DMS53 (cell line): ENCODE data around the gene COMMD10.
A peak's percentile ranks its signal among the peaks of the same experiment; 100 is the strongest.
"Not testable (repeated sequence)": the region's sequence is repeated elsewhere in the genome, so short reads cannot be mapped to it uniquely, and the experiment has no call there.

Experiments used
- DNase-seq: peaks from one replicate; lab custom pipeline; 2025; lab: John Stamatoyannopoulos, UW

Gene COMMD10

DNA sequence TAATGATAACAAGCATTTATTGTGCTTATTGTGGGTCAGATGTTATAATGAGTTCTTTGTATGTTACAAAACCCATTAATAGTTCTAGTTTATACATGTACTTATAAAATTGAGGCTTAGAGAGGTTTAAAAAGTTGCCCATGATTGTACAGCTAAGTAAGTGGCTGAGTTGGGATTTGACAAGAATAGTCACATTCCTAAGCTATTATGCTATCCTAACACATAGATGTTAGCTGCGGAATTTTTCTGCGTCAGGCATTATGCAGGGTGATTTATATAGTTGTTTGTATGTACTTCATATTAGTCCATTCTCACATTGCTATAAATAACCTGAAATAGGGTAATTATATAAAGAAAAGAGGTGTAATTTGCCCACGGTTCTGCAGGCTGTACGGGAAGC is 12.5 kb downstream of the COMMD10 start:
- no peak for DNase-seq

- DNase-seq = no peak
Observed at GRCh38 chr5:116098998-116099397, 14.2 kb downstream of the COMMD10 start.

DNA sequence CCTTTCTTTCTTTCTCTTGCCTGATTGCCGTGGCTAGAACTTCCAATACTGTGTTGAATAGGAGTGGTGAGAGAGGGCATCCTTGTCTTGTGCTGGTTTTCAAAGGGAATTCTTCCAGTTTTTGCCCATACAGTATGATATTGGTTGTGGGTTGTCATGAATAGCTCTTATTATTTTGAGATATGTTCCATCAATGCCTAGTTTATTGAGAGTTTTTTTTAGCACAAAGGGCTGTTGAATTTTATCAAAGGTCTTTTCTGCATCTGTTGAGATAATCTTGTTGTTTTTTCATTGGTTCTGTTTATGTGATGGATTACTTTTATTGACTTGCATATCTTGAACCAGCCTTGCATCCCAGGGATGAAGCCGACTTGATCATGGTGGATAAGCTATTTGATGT is 20.1 kb downstream of the COMMD10 start:
- not testable (repeated sequence) for DNase-seq

DNA sequence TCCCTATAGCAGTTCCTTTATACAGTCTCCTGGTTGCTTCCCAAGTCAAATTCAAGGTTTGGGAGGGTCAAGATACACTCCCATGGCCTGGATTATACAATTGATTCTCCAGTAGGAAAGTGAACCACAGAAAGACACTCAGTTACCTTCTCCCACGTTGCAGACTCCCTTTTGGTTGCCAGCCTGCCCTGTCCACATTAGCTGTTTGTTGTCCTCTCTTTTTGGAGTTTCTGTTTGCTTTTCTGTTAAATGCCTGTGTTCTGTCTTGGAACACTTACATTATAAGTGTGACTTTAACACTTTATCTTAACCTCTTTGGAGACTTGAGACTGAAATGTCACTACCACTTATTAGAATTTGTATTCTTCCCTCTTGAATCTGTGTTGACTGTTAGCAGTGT is 30.3 kb downstream of the COMMD10 start:
- DNase-seq = no peak

DNA sequence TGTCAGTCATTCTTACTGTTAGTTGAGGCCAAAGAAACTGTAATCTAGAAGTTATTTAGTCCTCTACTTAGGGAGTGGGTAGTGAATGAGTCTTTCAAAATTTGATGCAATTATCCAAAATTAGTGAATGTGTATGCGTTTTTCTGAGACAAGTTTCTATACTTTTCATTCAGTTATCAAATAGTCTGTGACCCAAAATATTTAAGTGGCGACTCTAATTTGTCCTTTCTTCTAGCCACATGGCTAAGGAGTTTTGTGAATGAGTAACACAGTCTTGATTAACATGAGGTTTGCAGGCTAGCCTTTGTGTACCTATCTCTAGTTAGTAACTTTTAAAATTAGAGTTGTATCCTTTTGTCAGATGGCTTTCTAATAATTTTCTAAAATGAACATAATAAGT is 45.6 kb downstream of the COMMD10 start:
- DNase-seq = no peak

DNA sequence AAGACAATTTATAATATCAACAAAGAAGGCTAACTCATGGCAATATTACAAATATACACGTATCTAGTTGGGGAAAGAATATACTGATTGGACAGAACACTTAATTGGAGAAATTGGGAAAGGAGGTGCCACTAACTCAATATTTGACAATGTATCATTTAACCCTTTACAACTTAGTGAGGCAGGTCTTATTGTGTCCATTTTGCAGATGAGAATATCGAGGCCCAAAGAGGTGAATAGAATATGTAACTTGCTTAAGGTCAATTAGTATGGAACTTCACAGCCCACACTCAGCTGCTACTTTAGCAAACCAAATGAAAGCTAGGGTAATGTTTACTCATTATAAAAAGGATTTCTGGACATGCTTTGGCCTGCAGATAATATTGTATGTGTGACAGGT is 46.2 kb downstream of the COMMD10 start:
- no peak for DNase-seq

- DNase-seq = no peak
Observed at GRCh38 chr5:116133281-116133680, 48.5 kb downstream of the COMMD10 start.

DNA sequence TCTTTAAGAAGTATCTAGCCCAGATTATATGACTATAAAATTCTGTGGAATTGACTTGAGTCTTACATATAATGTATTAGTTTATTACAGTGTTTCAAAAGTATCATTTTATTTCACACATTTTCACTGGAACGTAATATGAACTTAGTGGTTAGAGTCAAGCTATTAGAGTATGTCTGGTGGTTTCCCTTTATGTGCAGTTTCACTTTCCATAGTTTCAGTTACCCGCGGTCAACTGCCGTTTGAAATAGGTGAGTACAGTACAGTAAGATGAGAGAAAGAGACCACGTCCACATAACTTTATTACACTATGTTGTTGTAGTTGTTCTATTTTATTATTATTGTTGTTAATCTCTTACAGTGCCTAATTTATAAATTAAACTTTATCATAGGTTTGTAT is 50.5 kb downstream of the COMMD10 start:
- no peak for DNase-seq

DNA sequence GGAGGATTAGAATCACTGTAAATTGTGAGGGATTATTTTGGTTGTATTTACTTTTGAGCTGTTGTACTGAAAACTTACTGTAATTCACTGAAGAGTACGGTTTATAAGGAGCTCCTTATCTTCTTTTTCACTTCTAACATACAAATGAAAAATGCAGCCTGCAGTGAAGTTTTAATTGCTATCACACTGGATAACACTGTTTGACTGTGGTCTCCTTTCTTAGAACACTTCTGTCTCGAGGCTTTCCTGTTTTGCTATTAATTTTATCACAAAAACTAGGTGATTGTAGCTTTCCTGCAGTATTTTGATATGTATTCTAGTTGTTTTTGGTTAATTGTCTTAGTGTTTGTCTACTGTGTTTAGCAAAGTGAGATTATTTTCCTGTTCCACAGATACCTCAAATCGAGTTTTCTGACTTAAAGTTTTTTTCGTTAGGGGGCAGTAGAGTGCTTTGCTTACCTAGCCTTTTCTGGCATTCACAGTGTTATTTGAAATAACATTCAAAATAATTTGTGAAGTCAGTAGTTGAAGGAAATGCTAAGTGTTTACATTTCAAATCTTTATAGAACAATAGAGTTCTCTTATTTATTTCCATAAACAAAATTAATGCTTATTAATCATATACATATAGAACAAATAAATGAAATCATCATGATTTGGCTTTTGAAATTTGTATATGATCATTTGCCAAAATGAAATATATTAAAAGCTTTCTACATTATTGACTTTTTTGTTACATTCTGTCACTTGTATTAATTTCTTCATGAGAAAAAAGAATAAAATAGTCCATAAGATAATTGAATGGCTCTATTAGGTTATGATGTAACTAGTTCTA is 52.9 kb downstream of the COMMD10 start:
- DNase-seq = peak; percentile 80

- DNase-seq = no peak
Observed at GRCh38 chr5:116142495-116142894, 57.7 kb downstream of the COMMD10 start.

- DNase-seq = no peak
Observed at GRCh38 chr5:116144103-116144502, 59.3 kb downstream of the COMMD10 start.

- DNase-seq = no peak
Observed at GRCh38 chr5:116144991-116145390, 60.2 kb downstream of the COMMD10 start.

GRCh38 chr5:116145416-116145815 is 60.6 kb downstream of the COMMD10 start:
- no peak for DNase-seq

DNA sequence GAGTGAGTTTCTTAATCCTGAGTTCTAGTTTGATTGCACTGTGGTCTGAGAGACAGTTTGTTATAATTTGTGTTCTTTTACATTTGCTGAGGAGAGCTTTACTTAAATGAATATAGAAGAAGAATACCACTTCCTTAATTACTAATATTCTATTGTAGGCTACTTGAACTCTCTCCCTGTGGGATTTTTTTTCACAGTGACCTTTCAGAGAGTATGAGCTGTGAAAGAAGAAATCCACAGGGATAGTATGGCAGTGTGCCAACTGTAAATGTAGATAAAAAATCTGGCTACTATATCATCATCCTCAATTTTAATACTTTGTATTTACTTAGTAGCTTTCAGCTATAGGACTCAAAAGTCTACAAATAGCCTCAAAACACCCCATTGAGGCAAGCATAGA is 67.3 kb downstream of the COMMD10 start:
- no peak for DNase-seq

DNA sequence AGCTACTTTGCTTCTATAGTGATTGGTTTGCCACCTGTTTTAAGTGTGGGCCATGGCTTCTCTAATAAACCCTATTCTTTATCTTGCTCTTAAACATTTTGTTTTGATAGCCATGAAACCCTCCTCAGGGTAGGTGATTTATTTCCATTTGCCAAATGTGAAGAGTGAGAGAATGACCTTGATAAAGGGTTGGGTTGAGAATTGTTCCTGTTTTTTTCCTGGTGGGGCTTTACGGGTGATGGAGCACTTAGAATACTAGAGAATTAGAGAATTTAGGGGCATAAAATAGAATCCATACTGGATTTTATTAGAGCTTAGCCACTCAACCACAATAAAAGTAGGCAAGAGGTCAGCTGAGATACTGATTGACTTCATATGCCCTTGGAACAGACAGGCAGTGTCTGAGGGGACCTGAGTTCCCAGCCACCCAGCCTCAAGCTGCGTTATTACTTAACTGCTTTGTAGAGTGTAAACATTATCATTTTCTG is 68.9 kb downstream of the COMMD10 start:
- DNase-seq = no peak

- peak; percentile 17 for DNase-seq
Observed at GRCh38 chr5:116154252-116154651, 69.4 kb downstream of the COMMD10 start.

DNA sequence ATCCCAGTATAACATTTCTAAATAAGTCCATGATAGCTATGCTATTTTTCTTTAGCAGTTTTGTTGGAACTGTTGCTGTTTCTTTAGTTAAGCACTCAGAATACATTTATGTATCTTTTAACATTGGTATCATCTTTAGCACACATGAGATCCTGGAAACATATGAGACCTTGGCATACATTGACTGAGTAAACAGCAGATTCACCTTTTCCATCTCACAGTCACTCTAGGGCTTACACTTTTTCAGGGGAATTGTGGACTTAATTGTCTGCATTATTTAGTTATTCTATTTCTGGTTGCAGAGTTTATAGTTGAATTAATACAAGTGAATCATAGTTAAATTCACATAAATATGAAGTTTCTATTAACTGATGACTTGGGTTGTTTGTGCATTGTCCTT is 70.1 kb downstream of the COMMD10 start:
- DNase-seq = no peak

DNA sequence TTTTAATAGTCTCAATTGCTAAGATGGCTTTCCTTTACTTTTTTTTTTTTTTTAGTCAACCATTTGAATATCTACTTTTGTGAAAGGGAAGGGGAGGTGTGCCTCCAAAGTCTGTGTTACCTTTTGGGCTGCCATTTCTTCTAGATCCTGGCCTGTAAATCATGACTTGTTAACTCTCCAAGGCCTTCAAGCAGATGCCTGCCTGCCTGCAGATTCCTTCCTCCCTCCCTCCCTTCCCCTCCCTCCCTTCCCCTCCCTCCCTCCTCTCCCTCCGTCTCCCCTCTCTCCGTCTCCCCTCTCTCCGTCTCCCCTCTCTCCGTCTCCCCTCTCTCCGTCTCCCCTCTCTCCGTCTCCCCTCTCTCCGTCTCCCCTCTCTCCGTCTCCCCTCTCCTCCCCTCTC is 73.1 kb downstream of the COMMD10 start:
- no peak for DNase-seq

DNA sequence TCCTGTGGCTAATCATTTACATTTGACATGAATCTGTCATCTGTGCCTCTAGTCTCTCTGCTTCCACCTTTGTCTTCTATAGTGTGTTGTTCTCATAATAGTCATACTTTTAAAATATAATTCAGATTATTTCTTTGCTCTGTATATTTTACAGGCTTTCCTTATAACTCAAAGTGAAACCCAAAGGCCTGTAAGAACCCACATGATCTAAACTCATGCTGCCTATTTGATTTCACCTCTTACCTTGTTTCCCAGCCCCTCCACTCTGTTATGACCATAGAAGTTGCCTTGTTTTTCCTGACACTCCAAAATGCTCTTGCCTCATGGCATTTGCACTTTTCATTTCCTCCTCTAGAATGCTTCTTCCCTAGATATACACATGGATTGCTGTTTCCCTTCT is 74.2 kb downstream of the COMMD10 start:
- DNase-seq = peak; percentile 5

DNA sequence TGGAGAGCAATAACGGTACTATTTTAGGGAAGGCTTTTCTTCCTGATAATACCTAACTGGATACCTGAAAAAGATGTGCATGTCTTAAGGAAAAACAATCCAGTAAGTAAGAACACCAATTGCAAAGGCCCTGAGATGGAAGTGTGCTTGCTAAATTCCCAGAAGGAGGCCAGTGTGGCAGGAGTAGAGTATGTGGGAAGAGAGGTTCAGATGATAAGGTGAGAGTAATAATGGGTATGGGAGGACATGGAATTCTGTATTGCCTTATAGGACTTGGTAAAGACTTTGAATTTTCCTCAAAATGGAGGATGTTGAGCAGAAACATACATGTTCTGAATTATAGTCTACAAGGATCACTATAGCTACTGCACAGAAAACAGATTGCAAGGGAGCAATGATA is 89.3 kb downstream of the COMMD10 start:
- no peak for DNase-seq

DNA sequence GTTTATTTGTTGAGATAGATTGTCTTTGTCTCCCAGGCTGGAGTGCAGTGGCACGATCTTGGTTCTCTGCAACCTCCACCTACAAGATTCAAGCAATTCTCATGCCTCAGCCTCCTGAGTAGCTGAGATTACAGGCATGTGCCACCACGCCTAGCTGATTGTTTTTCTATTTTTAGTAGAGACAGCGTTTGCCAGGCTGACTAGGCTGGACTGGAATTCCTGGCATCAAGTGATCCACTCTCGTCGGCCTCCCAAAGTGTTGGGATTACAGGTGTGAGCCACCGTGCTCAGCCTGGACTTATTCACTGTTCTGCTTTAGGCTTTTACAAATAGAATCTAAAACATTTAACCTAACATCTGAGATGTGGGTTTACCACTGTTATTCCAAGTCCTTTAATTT is 91.3 kb downstream of the COMMD10 start:
- no peak for DNase-seq

DNA sequence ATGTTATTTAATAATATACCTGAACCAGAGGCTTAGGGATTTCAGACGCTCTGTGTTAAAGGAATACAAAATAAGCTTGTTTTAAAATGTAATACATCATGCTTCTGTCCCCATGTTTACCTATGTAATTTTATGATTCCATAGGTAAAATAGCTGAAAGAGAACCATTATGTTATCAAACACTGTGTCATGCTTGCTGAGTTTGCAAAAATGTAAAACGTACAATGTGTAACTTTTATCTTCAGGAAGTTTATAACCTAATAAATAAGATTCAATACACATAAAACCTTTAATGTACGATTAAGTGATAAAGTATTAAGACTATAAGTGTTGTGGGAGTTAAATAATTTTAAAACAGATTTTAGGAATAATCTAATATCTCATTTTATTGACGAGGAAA is 94.1 kb downstream of the COMMD10 start:
- no peak for DNase-seq

- no peak for DNase-seq
Observed at GRCh38 chr5:116209166-116209565, 124.3 kb downstream of the COMMD10 start.

DNA sequence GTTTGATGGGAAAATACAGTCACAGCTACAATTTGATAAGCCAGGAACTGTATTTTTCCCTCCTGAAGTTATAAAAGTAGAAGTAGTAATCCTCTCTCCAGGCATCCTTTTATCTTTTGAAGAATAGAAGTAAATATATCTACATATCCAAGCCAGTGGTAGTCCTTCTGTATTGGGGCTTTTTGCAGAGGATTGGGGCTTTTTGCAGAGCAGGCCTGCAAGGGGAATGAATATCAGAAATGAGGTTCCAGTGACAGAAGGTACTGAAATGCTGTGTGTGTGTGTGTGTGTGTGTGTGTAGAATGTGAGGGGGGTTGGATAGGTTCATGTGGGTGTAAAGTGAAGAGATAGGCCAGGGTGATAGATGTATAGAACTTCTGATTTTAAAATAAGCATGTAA is 127.4 kb downstream of the COMMD10 start:
- no peak for DNase-seq
